Measurements from ENCODE around the gene CNFN.

The CNFN gene

DNA sequence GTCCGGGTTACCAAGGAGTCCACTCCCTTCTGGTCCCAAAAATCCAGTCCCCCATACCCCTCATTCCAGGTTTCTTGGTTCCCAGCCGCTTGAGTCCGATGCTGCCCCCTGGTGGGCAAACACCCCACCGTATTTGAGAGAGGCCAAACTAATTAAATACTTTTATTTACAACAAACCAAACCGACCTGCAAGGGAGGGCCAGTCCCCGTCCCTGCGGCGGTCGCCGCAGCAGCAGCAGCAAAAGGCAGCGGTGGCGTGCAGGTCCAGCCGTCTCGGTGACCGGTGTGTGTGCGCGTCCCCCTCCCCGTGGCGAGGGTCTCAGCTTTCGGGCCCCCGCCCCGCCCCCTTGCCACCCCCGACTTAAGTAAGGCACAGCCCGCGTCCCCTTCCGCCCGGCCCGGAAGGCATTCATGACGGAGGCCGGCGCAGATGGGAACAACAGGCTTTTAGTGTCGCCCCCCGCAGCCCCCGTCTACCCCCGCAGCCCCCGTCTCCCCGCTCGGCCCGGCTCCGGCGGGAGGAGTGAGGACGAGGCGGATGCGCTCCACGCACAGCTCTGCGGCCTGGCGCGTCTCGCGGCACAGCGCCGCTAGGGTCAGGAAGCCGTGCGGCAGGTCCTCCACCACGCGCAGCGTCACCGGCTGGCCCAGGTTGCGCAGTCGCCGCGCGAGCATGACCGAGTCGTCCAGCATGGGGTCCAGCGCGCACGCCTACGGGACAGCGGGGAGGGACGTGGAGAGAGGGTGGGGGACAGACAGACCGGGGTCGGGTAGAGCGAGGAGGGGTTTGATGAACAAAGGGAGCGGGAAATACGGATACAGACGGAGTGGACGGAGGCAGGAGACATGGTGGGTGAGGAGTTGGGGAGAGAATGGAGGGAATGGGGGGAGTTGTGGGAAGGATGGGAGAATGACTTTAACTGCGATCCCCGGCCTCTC is 11.5 kb upstream of the CNFN start:
- DNase-seq (ENCODE audit: extremely low read depth, low read depth), result no peak
- TF ChIP-seq, protein P1, sequence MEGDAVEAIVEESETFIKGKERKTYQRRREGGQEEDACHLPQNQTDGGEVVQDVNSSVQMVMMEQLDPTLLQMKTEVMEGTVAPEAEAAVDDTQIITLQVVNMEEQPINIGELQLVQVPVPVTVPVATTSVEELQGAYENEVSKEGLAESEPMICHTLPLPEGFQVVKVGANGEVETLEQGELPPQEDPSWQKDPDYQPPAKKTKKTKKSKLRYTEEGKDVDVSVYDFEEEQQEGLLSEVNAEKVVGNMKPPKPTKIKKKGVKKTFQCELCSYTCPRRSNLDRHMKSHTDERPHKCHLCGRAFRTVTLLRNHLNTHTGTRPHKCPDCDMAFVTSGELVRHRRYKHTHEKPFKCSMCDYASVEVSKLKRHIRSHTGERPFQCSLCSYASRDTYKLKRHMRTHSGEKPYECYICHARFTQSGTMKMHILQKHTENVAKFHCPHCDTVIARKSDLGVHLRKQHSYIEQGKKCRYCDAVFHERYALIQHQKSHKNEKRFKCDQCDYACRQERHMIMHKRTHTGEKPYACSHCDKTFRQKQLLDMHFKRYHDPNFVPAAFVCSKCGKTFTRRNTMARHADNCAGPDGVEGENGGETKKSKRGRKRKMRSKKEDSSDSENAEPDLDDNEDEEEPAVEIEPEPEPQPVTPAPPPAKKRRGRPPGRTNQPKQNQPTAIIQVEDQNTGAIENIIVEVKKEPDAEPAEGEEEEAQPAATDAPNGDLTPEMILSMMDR (IDR thresholded peaks at IDR 0.05; ENCODE audit: low read depth, low read length), result peak; percentile 77

DNA sequence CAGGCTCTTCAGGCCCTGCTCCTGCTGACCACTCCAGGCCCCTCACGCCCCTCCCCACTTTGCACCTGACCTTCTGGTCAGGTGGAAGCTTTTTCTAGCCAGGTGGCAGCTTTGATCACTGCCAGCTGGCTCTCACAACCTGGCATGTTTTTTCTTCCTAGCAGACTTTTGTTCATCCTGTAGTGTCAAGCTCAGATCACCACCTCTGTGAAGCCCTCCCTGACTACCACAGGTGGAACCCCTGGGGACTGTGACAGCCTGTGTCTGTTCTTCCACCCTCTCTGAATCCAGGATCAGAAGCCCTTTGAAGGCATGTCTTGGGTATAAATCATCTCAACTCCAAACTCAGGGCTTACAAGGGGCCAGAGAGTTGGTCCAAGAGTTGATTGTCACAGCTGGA is 10.3 kb upstream of the CNFN start:
- no peak for DNase-seq (ENCODE audit: extremely low read depth, low read depth)
- TF ChIP-seq, protein P1 (IDR thresholded peaks at IDR 0.05; ENCODE audit: low read depth, low read length), result no peak

DNA sequence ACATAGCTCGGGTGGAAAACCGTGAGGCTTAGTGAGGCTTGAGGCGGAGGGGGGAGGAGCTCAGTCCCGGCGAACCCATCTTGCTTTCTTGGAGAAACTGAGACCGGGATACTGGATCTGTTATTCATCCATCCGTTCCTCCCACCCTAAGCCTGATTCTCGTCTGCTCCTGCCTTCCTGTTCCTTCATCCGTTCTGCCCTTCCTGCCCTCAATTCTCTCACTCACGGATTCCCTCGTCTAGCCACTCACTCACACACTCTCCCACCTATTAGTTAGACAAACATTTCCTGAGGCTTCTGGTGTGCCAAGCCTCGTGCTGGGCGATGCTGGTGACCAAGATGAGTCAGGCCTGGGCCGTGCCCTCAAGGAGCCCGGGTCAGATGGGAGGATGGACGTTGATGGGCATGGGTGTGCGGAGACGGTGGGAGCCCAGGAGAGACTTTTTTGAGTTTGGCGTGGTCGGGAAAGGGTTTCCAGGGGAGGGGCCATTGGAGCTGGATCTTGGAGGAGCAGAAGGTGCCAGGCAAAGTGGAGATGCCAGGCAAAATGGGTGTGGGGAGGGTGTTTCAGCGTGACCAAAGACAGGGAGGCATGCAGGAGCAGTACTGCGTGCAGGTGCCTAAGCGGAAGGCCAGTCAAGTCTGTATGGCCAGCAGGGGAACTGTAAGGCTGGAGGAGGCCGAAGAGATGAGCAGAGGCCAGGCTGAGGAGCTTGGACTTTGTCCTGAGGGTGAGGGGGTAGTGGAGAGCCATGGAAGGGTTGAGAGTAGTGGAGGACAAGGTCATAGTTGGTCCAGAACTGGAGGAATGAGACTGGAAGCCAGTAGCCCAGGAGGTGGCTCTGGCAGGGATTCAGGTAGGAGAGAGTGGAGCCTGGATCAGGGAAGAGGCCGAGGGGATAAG is 7.4 kb upstream of the CNFN start:
- TF ChIP-seq, protein P1 (IDR thresholded peaks at IDR 0.05; ENCODE audit: low read depth, low read length), result no peak
- DNase-seq (ENCODE audit: extremely low read depth, low read depth), result no peak

DNA sequence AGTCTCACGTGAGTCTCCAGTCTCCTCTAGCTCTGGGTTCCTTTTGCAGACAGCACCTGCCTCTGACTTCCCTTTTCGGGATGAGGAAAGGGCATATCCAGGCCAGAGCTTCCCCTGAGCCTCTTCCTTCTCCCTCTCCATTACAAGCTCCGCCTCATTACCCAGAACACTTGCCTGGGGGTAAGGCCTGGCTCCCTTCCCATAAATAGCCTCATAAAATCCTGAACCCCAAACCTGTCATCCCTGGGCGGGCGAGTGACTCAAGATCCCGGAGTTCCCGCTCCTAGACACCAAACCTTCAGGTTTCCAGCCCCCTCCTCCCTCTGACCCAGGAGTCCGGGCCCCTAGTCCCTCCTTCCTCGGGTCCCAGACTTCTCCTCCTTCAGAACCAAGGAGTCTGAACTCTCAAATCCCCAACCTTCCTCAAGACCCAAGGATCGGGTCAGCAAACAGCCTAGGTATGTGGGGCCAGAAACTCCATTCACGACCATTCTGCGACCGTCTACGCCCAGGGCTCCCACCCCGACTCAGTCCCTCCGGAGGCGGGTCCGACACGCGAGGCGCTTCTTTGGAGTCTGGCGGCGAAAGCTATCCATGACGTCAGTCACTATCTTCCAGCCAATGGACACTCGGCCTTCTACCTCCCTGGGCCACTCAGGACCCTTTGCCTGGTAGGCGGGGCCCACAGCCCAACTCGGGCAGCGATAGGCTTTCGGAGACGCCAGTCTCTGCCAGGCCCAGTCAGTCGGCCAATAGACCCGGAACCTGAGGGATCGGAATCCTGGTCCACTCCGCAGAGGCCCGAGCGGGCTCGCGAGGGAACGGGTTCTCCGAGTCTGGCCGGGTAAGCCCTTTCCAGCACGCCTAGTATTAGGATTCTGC is 6.5 kb upstream of the CNFN start:
- TF ChIP-seq, protein P1 (IDR thresholded peaks at IDR 0.05; ENCODE audit: low read depth, low read length), result no peak
- DNase-seq (ENCODE audit: extremely low read depth, low read depth), result peak; percentile 98

DNA sequence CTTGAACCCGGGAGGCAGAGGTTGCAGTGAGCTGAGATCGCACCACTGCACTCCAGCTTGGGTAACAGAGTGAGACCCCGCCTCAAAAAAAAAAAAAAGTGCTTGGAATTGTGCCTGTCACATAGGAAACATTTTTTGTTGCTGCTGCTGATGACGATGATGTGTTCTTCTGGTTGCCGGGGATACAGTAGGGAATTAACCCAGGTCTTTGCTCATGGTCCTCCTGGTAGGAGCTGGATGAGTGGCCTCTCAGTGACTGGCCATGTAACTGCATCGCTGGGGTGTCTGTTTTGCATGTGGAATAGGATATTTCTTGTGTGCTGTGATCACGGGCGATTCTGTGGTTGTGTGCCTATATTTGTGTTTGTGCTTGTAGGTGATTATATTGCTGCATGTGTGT is 4.7 kb upstream of the CNFN start:
- TF ChIP-seq, protein P1 (IDR thresholded peaks at IDR 0.05; ENCODE audit: low read depth, low read length), result no peak
- DNase-seq (ENCODE audit: extremely low read depth, low read depth), result no peak

DNA sequence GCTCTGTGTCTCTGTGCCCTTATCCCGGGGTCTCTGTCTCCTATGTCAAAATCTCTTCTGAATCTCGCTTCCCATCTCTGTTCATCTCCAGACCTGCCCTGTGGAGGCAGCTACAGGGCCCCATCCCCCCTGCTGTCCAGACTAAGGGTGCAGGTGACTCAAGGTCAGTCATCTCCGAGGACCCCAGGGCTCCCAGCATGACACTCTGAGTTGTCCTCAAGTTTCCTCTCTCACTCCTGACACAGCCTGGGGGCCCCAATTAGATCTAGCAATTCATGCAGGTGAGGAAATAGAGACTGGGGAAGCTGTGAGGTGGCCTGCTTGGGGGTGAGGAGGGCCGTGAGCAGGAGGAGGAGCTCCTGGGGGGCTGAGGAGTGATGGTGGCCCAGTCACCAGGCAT is 2.1 kb upstream of the CNFN start:
- no peak for DNase-seq (ENCODE audit: extremely low read depth, low read depth)
- TF ChIP-seq, protein P1 (IDR thresholded peaks at IDR 0.05; ENCODE audit: low read depth, low read length), result no peak
